Cardiac fibroblast (primary cell): ENCODE results near the gene KRTAP2-4.
"Not testable (repeated sequence)": the region's sequence is repeated elsewhere in the genome, so short reads cannot be mapped to it uniquely, and the experiment has no call there.

ENCODE experiments used
- DNase-seq, 2 donors: peaks; one replicate each; pipeline versions ENCODE4 v3.0.0 to v3.0.0-alpha.2; 2010; ENCODE audit warnings: low read depth in 2 of 2
- H3K4me3 ChIP-seq, 2 donors: replicated peaks in 1 of 2; 1 replicate in 1 of 2; 2 replicates in 1 of 2; pipeline ENCODE4 v1.5.1; 2011; ENCODE audit warnings: low read depth in 2 of 2, low read length in 2 of 2, mild to moderate bottlenecking in 2 of 2, moderate library complexity in 1 of 2
- TF ChIP-seq, protein P1 (sequence below): IDR thresholded peaks from one replicate; pipeline ENCODE4 v1.5.1; 2011; ENCODE audit warnings: low read depth, mild to moderate bottlenecking, low read length, inconsistent platforms

KRTAP2-4 gene

DNA sequence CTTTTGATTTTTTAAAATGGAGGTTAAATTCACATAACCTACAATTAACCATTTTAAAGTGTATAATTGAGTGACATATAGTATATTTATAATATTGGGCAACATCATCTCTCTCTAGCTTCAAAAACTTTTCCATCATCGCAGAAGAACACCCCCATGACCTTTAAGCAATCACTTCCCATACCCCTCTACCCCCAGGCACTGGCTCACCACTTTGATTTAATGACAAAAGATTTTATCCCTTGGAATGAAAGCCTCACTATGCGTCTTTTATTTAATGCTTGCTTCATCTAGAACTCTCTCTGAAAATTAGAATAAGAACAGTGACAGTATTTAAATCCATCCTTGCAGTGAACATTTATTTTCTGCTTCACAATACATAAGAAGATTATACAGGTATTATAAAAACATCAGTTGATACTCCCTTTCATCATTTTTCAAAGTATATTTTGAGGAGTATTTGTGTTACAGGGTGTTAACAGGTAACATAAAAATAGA lies 27.8 kb downstream of the KRTAP2-4 start:
- no peak for DNase-seq
- TF ChIP-seq, protein P1, sequence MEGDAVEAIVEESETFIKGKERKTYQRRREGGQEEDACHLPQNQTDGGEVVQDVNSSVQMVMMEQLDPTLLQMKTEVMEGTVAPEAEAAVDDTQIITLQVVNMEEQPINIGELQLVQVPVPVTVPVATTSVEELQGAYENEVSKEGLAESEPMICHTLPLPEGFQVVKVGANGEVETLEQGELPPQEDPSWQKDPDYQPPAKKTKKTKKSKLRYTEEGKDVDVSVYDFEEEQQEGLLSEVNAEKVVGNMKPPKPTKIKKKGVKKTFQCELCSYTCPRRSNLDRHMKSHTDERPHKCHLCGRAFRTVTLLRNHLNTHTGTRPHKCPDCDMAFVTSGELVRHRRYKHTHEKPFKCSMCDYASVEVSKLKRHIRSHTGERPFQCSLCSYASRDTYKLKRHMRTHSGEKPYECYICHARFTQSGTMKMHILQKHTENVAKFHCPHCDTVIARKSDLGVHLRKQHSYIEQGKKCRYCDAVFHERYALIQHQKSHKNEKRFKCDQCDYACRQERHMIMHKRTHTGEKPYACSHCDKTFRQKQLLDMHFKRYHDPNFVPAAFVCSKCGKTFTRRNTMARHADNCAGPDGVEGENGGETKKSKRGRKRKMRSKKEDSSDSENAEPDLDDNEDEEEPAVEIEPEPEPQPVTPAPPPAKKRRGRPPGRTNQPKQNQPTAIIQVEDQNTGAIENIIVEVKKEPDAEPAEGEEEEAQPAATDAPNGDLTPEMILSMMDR: no peak
- no peak overlapping the region for H3K4me3 ChIP-seq

DNA sequence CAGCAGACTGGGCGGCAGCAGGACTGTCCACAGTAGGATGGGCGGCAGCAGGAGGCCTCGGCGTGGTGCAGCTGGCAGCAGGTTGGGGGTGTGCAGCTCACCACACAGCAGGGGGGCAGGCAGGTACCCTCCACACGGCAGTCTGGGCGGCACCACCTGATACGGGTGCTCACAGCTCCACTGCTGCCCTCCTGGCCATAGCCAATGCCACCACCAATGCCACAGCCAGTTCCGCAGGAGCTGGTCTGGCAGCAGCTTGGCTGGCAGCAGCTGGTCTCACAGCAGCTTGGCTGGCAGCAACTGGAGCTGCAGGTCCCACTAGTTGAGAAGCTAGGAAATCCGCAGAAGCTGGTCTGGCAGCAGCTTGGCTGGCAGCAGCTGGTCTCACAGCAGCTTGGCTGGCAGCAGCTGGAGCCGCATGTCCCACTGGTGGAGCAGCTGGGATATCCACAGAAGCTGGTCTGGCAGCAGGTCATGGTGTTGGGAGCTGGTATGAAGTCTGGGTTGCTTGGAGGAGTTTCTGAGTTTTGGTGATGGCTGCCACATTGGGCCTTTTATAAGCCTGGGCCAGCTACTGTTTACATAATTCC lies 31.2 kb downstream of the KRTAP2-4 start, which contains the start of gene KRTAP1-3:
KRTAP1-3 (minus strand) TSS at position 529 of the 590 bp plus-strand sequence; CDS start at position 476, 53 bp downstream.
- not testable (repeated sequence) for H3K4me3 ChIP-seq, DNase-seq

DNA sequence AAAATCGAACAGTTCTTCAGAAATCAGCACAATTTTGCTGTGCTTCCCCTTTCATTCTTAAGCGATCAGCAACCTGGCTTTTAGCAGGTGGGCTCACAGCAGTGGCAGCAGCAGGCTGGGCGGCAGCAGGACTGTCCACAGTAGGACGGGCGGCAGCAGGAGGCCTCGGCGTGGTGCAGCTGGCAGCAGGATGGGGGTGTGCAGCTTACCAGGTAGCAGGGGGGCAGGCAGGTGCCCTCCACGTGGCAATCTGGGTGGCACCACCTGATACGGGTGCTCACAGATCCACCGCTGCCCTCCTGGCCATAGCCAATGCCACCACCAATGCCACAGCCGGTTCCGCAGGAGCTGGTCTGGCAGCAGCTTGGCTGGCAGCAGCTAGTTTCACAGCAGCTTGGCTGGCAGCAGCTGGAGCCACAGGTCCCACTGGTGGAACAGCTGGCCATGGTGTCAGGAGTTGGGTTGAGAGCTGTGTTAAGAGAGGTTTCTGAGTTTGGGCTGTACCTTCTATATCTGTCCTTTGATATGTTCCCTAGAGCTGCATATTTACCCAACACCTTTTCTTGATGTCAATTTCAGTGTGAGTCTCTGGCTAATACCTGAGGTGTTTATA lies 35.9 kb downstream of the KRTAP2-4 start, which contains the start of gene KRTAP1-4:
KRTAP1-4 (minus strand) TSS at position 563 of the 613 bp plus-strand sequence; CDS start at position 446, 117 bp downstream.
- H3K4me3 ChIP-seq: no peak within 1 kb of the TSS
- TF ChIP-seq, protein P1: no peak
- DNase-seq: no peak

DNA sequence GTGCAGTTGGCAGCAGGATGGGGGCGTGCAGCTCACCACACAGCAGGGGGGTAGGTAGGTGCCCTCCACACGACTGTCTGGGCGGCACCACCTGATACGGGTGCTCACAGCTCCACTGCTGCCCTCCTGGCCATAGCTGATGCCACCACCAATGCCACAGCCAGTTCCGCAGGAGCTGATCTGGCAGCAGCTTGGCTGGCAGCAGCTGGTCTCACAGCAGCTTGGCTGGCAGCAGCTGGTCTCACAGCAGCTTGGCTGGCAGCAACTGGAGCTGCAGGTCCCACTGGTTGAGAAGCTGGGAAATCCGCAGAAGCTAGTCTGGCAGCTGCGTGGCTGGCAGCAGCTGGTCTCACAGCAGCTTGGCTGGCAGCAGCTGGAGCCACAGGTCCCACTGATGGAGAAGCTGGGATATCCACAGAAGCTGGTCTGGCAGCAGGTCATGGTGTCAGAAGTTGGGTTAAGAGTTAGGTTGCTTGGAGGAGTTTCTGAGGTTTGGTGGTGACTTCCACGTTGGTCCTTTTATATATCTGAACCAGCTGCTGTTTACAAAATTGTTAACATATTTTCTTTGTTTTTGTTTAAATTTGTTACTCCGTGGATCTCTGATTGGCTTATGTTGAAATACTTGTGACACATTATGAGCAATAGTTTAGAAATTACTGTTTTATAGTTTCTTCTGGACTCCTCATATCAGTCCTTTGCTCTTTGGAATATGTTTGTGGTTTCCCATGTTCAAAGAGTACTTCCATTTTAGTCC lies 38.8 kb downstream of the KRTAP2-4 start, which contains the start of gene KRTAP1-5:
KRTAP1-5 (minus strand) TSS at position 494 of the 757 bp plus-strand sequence; CDS start at position 441, 53 bp downstream.
- TF ChIP-seq, protein P1: no peak
- no peak within 1 kb of the TSS for H3K4me3 ChIP-seq
- DNase-seq: peak; percentile 3 to 78

DNA sequence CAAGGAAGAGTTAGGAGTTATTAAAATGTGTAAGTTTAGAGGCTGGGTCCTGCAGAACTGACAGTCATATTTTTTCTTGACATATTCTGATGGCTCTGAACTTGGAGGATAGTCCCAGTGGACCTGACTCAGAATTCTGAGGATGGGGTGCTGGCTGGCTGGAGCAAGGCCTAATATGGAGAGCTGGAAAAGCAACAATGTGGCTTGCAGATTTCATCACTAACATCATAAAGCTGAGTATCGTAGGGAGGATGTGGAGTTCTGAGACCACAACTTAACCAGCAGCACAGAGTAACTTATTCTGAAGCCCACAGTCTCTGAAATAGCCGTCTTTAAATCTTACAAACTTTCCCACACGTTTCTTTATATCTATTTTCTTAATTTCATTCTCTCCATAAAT lies 41.0 kb downstream of the KRTAP2-4 start:
- H3K4me3 ChIP-seq: no peak overlapping the region
- peak in 1 of 2 donors; percentile 52 for DNase-seq
- TF ChIP-seq, protein P1: no peak

DNA sequence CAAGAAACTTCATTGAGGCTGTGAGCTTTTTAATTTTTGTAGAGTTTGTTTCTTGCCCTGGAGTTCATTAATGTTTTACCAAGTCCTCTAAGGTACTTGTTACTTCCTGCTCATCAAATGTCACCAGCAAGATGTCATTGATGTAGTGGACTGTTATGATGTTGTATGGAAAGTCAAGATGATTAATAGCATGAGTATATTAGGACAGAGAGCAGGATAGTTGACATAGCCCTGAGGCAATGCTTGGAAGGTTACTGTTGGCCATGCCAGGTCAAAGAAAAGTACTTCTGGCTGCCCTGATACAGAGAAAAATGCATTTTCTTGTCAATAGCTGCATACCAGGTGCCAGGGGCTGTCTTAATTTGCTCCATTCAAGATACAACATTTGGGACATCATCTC lies 45.3 kb downstream of the KRTAP2-4 start:
- no peak for DNase-seq
- TF ChIP-seq, protein P1: no peak
- no peak overlapping the region for H3K4me3 ChIP-seq

DNA sequence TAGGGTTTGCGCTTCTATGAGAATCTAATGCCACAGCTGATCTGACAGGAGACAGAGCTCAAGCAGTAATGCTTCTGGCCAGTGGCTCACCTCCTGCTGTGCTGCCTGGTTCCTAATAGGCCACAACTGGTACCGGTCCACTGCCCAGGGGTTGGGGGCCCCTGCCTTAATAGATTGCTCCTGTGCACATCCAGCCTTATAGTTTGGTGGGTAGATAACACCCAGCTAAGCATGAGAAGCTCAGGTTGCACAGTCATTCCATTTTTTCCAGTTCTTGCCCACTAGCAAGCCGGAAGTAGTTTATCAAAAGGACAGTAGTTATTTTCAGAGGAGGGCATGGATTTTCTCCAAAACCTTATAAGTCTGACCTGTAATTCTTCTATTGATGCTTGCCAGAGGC lies 46.3 kb downstream of the KRTAP2-4 start:
- H3K4me3 ChIP-seq: no peak overlapping the region
- DNase-seq: no peak
- TF ChIP-seq, protein P1: no peak
